ENCODE data around the gene YBX1.
"Not testable (repeated sequence)": the region's sequence is repeated elsewhere in the genome, so short reads cannot be mapped to it uniquely, and the experiment has no call there.

Gene YBX1

GRCh38 chr1:42681741-42682483, at the start of gene YBX1:
YBX1 (plus strand) TSS chr1:42682418; CDS start chr1:42682566, 148 bp downstream.
- peak; percentile 94 for DNase-seq

GRCh38 chr1:42639116-42639515, 43.1 kb upstream of the YBX1 start:
- DNase-seq, result no peak

- no peak for DNase-seq
Observed at GRCh38 chr1:42646056-42646455, 36.2 kb upstream of the YBX1 start.

- no peak for DNase-seq
Observed at GRCh38 chr1:42657201-42657600, 25.0 kb upstream of the YBX1 start.

- DNase-seq, result peak; percentile 94
Observed at GRCh38 chr1:42657981-42658876, 24.0 kb upstream of the YBX1 start, which contains the start of gene PPIH. PPIH (plus strand) TSS chr1:42658423; CDS start chr1:42658447, 24 bp downstream.

- DNase-seq, result no peak
Observed at GRCh38 chr1:42658877-42659337, 23.3 kb upstream of the YBX1 start.

GRCh38 chr1:42660907-42661500, 21.2 kb upstream of the YBX1 start:
- no peak for DNase-seq

- no peak for DNase-seq
Observed at GRCh38 chr1:42669936-42670335, 12.3 kb upstream of the YBX1 start.

GRCh38 chr1:42670425-42670824, 11.8 kb upstream of the YBX1 start:
- DNase-seq, result no peak

- no peak for DNase-seq
Observed at GRCh38 chr1:42674214-42674613, 8.0 kb upstream of the YBX1 start.

- DNase-seq, result no peak
Observed at GRCh38 chr1:42674682-42675081, 7.5 kb upstream of the YBX1 start.

- DNase-seq, result no peak
Observed at GRCh38 chr1:42675467-42675866, 6.8 kb upstream of the YBX1 start.

- no peak for DNase-seq
Observed at GRCh38 chr1:42676534-42677087, 5.6 kb upstream of the YBX1 start.

- no peak for DNase-seq
Observed at GRCh38 chr1:42679364-42679983, 2.7 kb upstream of the YBX1 start.

- no peak for DNase-seq
Observed at GRCh38 chr1:42680055-42680454, 2.2 kb upstream of the YBX1 start.

- DNase-seq, result no peak
Observed at GRCh38 chr1:42680921-42681683, 1.1 kb upstream of the YBX1 start.

GRCh38 chr1:42682484-42682738, 193 bp downstream of the YBX1 start:
- DNase-seq, result not testable (repeated sequence)

- peak; percentile 51 for DNase-seq
Observed at GRCh38 chr1:42682739-42683531, 717 bp downstream of the YBX1 start.

- DNase-seq, result no peak
Observed at GRCh38 chr1:42684139-42684538, 1.9 kb downstream of the YBX1 start.

GRCh38 chr1:42686418-42686817, 4.2 kb downstream of the YBX1 start:
- no peak for DNase-seq

GRCh38 chr1:42689912-42690311, 7.7 kb downstream of the YBX1 start:
- DNase-seq, result no peak

Data from activated effector memory CD4-positive, alpha-beta T cell treated with Interleukin-2 at 50 U/mL for 16 hours (primary cell).